ENCODE data around the gene DISC1.

Gene DISC1

DNA sequence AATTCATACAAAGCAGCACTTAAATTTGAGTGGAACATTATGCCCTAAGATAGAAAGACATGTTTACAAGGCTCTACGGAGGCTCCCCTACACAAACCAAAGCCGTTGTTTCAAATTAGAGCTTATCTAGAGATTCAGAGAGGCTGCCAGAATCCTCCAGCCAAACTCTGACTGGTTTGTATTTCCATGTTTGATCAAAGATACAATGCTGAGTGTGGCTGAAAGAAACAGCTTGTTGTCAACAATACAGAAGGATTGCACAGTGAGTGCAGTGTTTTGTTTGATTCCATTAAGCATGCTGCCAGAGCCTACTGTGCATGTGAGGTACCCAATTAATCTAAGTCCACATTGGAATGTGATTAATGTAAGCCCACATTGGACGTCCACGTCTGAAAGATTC, 402.7 kb downstream of the DISC1 start:
- no peak overlapping the region for H2BK15ac ChIP-seq (ENCODE audit: low read length)
- no CpG with 5 or more reads among the region's 4 CpGs for WGBS, 2 donors (ENCODE audit: extremely low coverage in 2 of 2, insufficient read length in 2 of 2, insufficient replicate concordance in 1 of 2)
- no peak overlapping the region for H2AK5ac ChIP-seq (ENCODE audit: low read depth, low read length)
- no peak overlapping the region for H3K14ac ChIP-seq (ENCODE audit: low read length)
- no peak overlapping the region for H2BK12ac ChIP-seq (ENCODE audit: low read length)
- no peak overlapping the region for H4K91ac ChIP-seq (ENCODE audit: low read depth, low read length, poor library complexity)
- H3K36me3 ChIP-seq (replicated peaks in 1 of 2; ENCODE audit: control insufficient read depth in 2 of 2, insufficient read depth in 2 of 2, low read length in 2 of 2): no peaks in the 10 kb centered on the region
- no peak overlapping the region for H3K23ac ChIP-seq (ENCODE audit: low read depth, low read length, poor library complexity)
- no peak for DNase-seq (ENCODE audit: low spot score)
- H2BK120ac ChIP-seq (ENCODE audit: low read depth, low read length): no peak overlapping the region
- no peak overlapping the region for H3K27ac ChIP-seq (replicated peaks; ENCODE audit: low read length)
- H2BK5ac ChIP-seq (ENCODE audit: low read length): no peak overlapping the region
- no peak overlapping the region for H3K4me3 ChIP-seq (ENCODE audit: low read length in 2 of 2)
- no peaks in the 10 kb centered on the region for H3K9me3 ChIP-seq (replicated peaks in 1 of 2; ENCODE audit: control insufficient read depth in 2 of 2, insufficient read depth in 1 of 2, low read depth in 1 of 2, low read length in 2 of 2)
- no peak overlapping the region for H3K9ac ChIP-seq (ENCODE audit: low read depth, low read length, poor library complexity)
- H3K4me1 ChIP-seq (ENCODE audit: control insufficient read depth in 2 of 2, insufficient read depth in 1 of 2, low read depth in 1 of 2, low read length in 2 of 2): peaks cover 3 to 8% of the 10 kb centered on the region in 2 donors
- H2AFZ ChIP-seq (ENCODE audit: low read length): no peak overlapping the region
- H3K4me2 ChIP-seq (ENCODE audit: insufficient read depth, low read length, poor library complexity, severe bottlenecking): no peak overlapping the region
- H3K4ac ChIP-seq (ENCODE audit: low read length): no peak overlapping the region
- no peak overlapping the region for H4K8ac ChIP-seq (ENCODE audit: low read depth, low read length)
- no peaks in the 10 kb centered on the region for H3K27me3 ChIP-seq (ENCODE audit: control insufficient read depth in 3 of 3, insufficient read depth in 3 of 3, low read depth in 1 of 3, low read length in 3 of 3)
- H3K18ac ChIP-seq (ENCODE audit: low read length): no peak overlapping the region
- H3K79me1 ChIP-seq (ENCODE audit: low read depth, low read length): no peaks in the 10 kb centered on the region

DNA sequence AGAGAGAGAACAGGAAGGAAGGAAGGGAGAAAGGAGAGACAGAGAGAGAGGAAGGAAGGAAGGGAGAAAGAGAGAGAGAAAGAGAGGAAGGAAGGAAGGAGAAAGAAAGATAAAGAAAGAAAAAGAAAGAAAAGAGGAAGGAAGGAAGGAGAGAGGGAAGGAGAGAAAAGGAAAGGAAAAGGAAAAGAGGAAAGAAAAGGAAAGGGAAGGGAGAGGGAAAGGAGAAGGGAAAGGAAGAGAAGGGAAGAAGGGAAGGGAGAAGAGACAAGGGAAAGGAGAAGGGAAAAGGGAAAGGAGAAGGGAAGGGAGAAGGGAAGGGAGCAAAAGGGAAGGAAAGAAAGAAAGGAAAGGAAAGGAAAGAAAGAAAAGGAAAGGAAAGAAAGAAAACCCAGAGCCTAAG, 404.6 kb downstream of the DISC1 start:
- Histone ChIP-seq H3K4ac (ENCODE audit: low read length) (no peak overlapping the region), H3K36me3 (replicated peaks in 1 of 2; ENCODE audit: control insufficient read depth in 2 of 2, insufficient read depth in 2 of 2, low read length in 2 of 2) (no peaks in the 10 kb centered on the region), H4K8ac (ENCODE audit: low read depth, low read length) (no peak overlapping the region), H2BK120ac (ENCODE audit: low read depth, low read length) (no peak overlapping the region), H2BK5ac (ENCODE audit: low read length) (no peak overlapping the region), H3K14ac (ENCODE audit: low read length) (no peak overlapping the region), H2AK5ac (ENCODE audit: low read depth, low read length) (no peak overlapping the region), H2AFZ (ENCODE audit: low read length) (no peak overlapping the region), H3K18ac (ENCODE audit: low read length) (no peak overlapping the region), H3K27me3 (ENCODE audit: control insufficient read depth in 3 of 3, insufficient read depth in 3 of 3, low read depth in 1 of 3, low read length in 3 of 3) (no peaks in the 10 kb centered on the region), H3K23ac (ENCODE audit: low read depth, low read length, poor library complexity) (no peak overlapping the region), H3K27ac (replicated peaks; ENCODE audit: low read length) (no peak overlapping the region), H3K79me1 (ENCODE audit: low read depth, low read length) (no peaks in the 10 kb centered on the region), H2BK15ac (ENCODE audit: low read length) (no peak overlapping the region), H3K9me3 (replicated peaks in 1 of 2; ENCODE audit: control insufficient read depth in 2 of 2, insufficient read depth in 1 of 2, low read depth in 1 of 2, low read length in 2 of 2) (no peaks in the 10 kb centered on the region), H3K4me2 (ENCODE audit: insufficient read depth, low read length, poor library complexity, severe bottlenecking) (no peak overlapping the region), H4K91ac (ENCODE audit: low read depth, low read length, poor library complexity) (no peak overlapping the region), H3K9ac (ENCODE audit: low read depth, low read length, poor library complexity) (no peak overlapping the region), H3K4me3 (ENCODE audit: low read length in 2 of 2) (no peak overlapping the region), H2BK12ac (ENCODE audit: low read length) (no peak overlapping the region), H3K4me1 (ENCODE audit: control insufficient read depth in 2 of 2, insufficient read depth in 1 of 2, low read depth in 1 of 2, low read length in 2 of 2) (peaks cover 3 to 5% of the 10 kb centered on the region in 2 donors)
- DNase-seq (ENCODE audit: low spot score): no peak

DNA sequence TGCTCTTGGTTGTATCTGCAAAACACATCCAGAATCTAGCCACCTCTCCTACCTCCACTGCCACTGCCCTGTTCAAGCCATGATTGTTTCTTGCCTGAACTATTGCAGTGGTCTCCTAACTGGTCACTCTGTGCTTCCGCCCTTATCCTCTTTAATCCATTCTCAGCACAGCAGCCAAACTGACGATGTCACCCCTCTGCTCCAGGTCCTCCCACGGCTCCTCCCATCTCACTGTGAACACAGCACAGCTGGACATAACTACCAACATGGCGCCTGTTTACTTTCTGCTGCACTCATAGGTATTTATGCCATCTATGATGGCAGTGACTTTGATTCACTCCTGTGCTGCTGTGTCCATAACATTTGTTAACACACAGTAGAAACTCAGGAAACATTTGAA, 406.7 kb downstream of the DISC1 start:
- Histone ChIP-seq H3K18ac (ENCODE audit: low read length) (no peak overlapping the region), H3K23ac (ENCODE audit: low read depth, low read length, poor library complexity) (no peak overlapping the region), H3K27ac (replicated peaks; ENCODE audit: low read length) (no peak overlapping the region), H3K4ac (ENCODE audit: low read length) (no peak overlapping the region), H4K91ac (ENCODE audit: low read depth, low read length, poor library complexity) (no peak overlapping the region), H2BK12ac (ENCODE audit: low read length) (no peak overlapping the region), H2BK5ac (ENCODE audit: low read length) (no peak overlapping the region), H2AK5ac (ENCODE audit: low read depth, low read length) (no peak overlapping the region), H3K9ac (ENCODE audit: low read depth, low read length, poor library complexity) (no peak overlapping the region), H3K27me3 (ENCODE audit: control insufficient read depth in 3 of 3, insufficient read depth in 3 of 3, low read depth in 1 of 3, low read length in 3 of 3) (no peaks in the 10 kb centered on the region), H3K9me3 (replicated peaks in 1 of 2; ENCODE audit: control insufficient read depth in 2 of 2, insufficient read depth in 1 of 2, low read depth in 1 of 2, low read length in 2 of 2) (peaks cover 2 to 4% of the 10 kb centered on the region in 2 donors), H3K36me3 (replicated peaks in 1 of 2; ENCODE audit: control insufficient read depth in 2 of 2, insufficient read depth in 2 of 2, low read length in 2 of 2) (no peaks in the 10 kb centered on the region), H2BK15ac (ENCODE audit: low read length) (no peak overlapping the region), H3K4me1 (ENCODE audit: control insufficient read depth in 2 of 2, insufficient read depth in 1 of 2, low read depth in 1 of 2, low read length in 2 of 2) (peaks cover 3 to 5% of the 10 kb centered on the region in 2 donors), H3K14ac (ENCODE audit: low read length) (no peak overlapping the region), H2BK120ac (ENCODE audit: low read depth, low read length) (no peak overlapping the region), H4K8ac (ENCODE audit: low read depth, low read length) (no peak overlapping the region), H2AFZ (ENCODE audit: low read length) (peak overlapping the region; percentile 7), H3K4me2 (ENCODE audit: insufficient read depth, low read length, poor library complexity, severe bottlenecking) (no peak overlapping the region), H3K4me3 (ENCODE audit: low read length in 2 of 2) (no peak overlapping the region), H3K79me1 (ENCODE audit: low read depth, low read length) (no peaks in the 10 kb centered on the region)
- DNase-seq (ENCODE audit: low spot score): no peak
- no CpG with 5 or more reads among the region's 4 CpGs for WGBS, 2 donors (ENCODE audit: extremely low coverage in 2 of 2, insufficient read length in 2 of 2, insufficient replicate concordance in 1 of 2)

- Histone ChIP-seq H3K9me3 (replicated peaks in 1 of 2; ENCODE audit: control insufficient read depth in 2 of 2, insufficient read depth in 1 of 2, low read depth in 1 of 2, low read length in 2 of 2) (peaks cover 2 to 4% of the 10 kb centered on the region in 2 donors), H2BK5ac (ENCODE audit: low read length) (no peak overlapping the region), H2AFZ (ENCODE audit: low read length) (no peak overlapping the region), H3K4me2 (ENCODE audit: insufficient read depth, low read length, poor library complexity, severe bottlenecking) (no peak overlapping the region), H3K36me3 (replicated peaks in 1 of 2; ENCODE audit: control insufficient read depth in 2 of 2, insufficient read depth in 2 of 2, low read length in 2 of 2) (no peaks in the 10 kb centered on the region), H3K18ac (ENCODE audit: low read length) (no peak overlapping the region), H3K4me3 (ENCODE audit: low read length in 2 of 2) (no peak overlapping the region), H2BK12ac (ENCODE audit: low read length) (no peak overlapping the region), H3K14ac (ENCODE audit: low read length) (no peak overlapping the region), H2BK15ac (ENCODE audit: low read length) (no peak overlapping the region), H4K91ac (ENCODE audit: low read depth, low read length, poor library complexity) (no peak overlapping the region), H3K4me1 (ENCODE audit: control insufficient read depth in 2 of 2, insufficient read depth in 1 of 2, low read depth in 1 of 2, low read length in 2 of 2) (peaks cover 3% of the 10 kb centered on the region in 2 donors), H3K9ac (ENCODE audit: low read depth, low read length, poor library complexity) (no peak overlapping the region), H3K27ac (replicated peaks; ENCODE audit: low read length) (no peak overlapping the region), H2BK120ac (ENCODE audit: low read depth, low read length) (no peak overlapping the region), H2AK5ac (ENCODE audit: low read depth, low read length) (no peak overlapping the region), H3K79me1 (ENCODE audit: low read depth, low read length) (no peaks in the 10 kb centered on the region), H3K23ac (ENCODE audit: low read depth, low read length, poor library complexity) (no peak overlapping the region), H4K8ac (ENCODE audit: low read depth, low read length) (no peak overlapping the region), H3K4ac (ENCODE audit: low read length) (no peak overlapping the region), H3K27me3 (ENCODE audit: control insufficient read depth in 3 of 3, insufficient read depth in 3 of 3, low read depth in 1 of 3, low read length in 3 of 3) (no peaks in the 10 kb centered on the region)
- no CpG with 5 or more reads among the region's 1 CpG for WGBS, 2 donors (ENCODE audit: extremely low coverage in 2 of 2, insufficient read length in 2 of 2, insufficient replicate concordance in 1 of 2)
- no peak for DNase-seq (ENCODE audit: low spot score)
Measured at GRCh38 chr1:232034556-232034955, 408.0 kb downstream of the DISC1 start.

Data from neuronal stem cell (in vitro differentiated cells).